Dedifferentiated amniotic fluid mesenchymal stem cell (primary cell): ENCODE measurements around the gene SUSD3.
"Not testable (repeated sequence)": the region's sequence is repeated elsewhere in the genome, so short reads cannot be mapped to it uniquely, and the experiment has no call there.

Experiments
- DNase-seq: peaks from one replicate; pipeline ENCODE4 v3.0.0-alpha.2; 2016; ENCODE audit errors: extremely low spot score

SUSD3 gene

DNA sequence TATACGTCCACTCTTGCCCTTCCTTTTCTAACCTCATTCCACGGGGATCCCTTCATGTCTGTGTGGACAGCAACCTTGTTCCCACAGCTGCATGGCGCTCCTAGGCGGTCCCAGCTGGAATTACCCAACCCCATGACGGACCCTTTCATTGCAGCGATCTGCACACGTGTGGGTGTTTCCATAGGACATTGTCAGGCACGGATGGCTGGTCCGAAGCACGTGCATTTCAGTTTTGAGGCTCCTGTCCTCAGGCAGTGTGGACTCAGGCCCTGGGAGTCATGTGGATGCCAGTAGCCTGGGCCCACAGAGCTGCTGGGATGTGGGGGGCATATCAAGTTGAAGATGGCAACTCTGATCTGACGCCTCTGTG, 52.5 kb downstream of the SUSD3 start:
- DNase-seq: no peak

DNA sequence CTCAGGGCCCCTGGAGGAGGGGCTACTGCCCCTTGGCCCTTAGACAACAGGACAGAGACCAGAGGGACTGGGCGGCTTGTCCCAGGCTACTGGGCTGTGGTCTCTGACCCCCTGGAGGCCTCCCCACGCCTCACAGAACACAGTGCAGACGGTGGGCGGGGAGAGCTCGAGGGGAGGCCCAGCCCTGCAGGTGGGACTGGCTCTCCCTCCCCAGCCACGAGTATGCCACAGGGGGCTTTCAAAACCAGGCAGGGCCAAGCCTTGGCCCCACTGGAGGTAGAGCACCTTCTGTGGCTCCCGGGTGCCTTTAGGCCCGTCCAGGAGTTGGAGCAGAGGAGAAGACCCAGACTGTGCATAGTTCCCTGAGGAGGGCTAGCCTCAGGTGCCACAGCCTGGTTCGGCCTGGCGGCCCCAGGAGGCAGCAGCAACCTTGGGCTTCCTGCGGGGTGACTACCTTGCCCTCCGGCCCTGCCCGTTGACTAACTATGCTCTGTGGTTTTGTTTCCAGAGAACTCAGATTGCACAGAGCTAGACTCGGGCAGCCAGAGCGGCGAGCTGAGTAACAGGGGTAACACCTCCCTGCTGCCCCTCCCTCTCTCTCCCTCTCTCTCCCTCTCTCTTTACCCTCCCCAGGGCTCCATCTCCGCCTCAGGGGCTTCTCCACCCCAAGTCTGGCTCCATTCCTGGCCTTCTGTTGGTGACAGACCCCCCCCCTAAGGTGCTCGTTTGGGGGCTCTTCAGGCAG, 53.0 kb downstream of the SUSD3 start:
- no peak for DNase-seq

DNA sequence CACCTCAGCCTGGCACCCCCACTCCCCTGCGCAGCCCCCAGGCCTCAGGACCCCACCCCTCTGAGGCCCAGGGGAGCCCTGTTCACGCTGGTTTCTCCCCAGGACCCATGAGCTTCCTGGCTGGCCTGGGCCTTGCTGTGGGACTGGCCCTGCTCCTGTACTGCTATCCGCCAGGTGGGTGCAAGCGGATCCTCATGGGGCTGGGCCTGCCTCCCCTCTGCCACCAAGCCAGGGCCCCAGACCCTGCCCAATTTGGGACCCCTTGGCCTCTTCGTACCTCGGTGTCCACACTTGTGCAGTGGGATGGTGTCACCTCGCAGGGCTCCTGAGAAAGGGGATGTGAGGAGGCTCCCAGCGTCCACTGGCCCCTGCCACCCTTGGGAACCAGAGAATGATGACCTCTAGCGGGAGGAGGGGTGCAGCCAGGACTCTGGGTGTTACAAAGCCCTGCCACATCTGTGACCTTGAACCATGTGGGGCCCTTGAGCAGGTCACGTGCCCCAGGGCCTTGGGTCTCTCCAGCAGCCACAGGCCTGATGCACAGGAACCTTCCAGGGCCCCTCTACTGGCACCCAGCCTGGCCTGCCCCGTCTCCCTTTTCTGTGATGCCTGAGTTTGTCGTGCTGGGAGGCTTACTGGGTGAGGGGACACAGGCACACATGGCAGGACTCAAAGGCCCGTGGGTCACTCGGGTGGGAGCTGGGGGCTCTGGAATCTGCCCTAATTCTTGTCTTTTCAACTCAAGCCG, 53.8 kb downstream of the SUSD3 start:
- no peak for DNase-seq

DNA sequence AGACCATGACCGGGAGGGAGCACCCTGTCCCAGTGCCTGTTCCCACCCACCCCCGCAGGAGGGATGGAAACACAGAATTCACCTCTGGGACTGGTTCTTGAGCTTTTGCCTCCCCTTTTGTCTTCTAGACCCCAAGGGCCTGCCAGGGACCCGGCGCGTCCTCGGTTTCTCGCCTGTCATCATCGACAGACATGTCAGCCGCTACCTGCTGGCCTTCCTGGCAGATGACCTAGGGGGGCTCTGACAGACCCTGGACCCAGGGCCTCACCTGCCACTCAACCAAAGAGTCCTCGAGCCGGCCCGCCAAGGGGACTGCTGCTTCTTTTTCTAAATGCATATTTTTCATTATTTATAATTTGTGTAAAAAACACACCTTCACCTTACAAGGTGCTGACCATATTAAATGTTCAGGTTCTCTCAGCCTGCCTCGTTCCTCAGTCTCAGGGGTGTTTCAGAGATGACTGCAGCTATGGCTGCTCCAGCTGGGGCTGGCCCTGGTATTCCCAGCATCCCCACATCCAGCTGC, 54.4 kb downstream of the SUSD3 start:
- no peak for DNase-seq

- no peak for DNase-seq
Observed at GRCh38 chr9:93114169-93114983, 55.9 kb downstream of the SUSD3 start.

- DNase-seq: no peak
Observed at GRCh38 chr9:93114984-93115335, 56.5 kb downstream of the SUSD3 start.

DNA sequence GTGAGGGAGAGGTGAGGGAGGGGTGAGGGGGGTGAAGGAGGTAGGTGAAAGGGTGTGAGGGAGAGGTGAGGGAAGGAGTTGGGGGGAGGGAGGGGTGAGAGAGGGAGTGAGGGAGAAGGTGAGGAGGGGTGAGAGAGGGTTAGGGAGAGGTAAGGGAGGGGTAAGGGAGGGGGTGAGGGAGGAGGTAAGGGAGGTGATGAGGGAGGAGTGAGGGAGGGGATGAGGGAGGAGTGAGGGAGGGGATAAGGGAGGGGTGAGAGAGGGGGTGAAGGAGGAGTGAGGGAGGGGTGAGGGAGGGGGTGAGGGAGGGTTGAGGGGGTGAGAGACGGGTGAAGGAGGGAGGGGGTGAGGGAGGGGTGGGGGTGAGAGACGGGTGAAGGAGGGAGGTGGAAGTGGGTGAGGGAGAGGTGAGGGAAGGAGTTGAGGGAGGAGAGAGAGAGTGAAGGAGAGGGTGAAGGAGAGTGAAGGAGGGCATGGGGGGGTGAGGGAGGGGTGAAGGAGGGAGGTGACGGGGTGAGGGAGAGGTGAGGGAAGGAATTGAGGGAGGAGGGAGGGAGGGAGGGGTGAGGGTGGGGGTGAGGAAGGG, 57.1 kb downstream of the SUSD3 start:
- no peak for DNase-seq

DNA sequence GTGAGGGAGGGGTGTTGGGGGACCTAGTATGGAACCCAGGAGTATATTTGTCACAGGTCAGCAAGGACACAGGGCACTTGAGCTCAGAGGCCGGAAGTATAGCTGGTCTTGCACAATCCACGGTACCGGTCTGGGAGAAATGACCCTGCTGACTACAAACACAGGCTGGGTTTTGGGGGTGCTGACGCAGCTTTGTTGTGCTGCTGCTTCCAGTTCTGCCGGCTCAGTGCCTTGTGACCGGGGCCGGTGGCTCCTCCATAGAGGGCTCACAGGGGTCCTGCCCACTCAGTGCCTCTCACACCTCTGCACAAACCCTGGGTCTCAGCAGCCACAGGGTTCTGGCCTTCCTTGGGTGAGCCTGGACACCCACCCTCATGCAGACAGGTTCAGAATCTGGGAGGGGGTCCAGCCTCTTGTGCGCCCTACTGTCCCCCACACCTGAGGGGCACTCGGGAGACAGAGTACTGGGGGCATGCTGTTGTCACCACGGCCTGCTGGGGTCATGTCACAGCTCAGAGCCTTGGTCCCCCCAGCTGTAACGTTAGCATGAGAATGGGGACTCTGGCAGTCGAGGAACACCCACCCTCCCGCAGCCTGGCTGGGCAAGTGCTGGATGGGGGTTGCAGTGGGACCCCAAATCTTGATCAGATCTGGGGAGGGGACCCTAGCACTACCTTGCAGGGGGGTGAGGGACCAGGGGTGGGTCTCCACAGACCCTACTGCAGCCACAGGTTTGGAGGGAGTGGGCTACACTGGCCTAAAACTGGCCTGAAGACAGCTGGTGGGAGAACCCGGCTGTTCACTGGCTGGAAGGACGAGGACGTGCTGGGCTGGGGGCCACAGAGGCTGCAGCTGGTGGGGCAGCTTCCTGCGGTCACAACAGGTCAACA, 57.8 kb downstream of the SUSD3 start:
- no peak for DNase-seq

GRCh38 chr9:93117521-93117920, 59.0 kb downstream of the SUSD3 start:
- not testable (repeated sequence) for DNase-seq

- DNase-seq: no peak
Observed at GRCh38 chr9:93117924-93118862, 59.7 kb downstream of the SUSD3 start.

- no peak for DNase-seq
Observed at GRCh38 chr9:93118863-93119702, 60.6 kb downstream of the SUSD3 start.

GRCh38 chr9:93119703-93119952, 61.1 kb downstream of the SUSD3 start:
- DNase-seq: no peak

GRCh38 chr9:93119953-93120845, 61.7 kb downstream of the SUSD3 start:
- no peak for DNase-seq

GRCh38 chr9:93120846-93121315, 62.4 kb downstream of the SUSD3 start:
- DNase-seq: no peak

- DNase-seq: no peak
Observed at GRCh38 chr9:93121316-93122241, 63.1 kb downstream of the SUSD3 start.

DNA sequence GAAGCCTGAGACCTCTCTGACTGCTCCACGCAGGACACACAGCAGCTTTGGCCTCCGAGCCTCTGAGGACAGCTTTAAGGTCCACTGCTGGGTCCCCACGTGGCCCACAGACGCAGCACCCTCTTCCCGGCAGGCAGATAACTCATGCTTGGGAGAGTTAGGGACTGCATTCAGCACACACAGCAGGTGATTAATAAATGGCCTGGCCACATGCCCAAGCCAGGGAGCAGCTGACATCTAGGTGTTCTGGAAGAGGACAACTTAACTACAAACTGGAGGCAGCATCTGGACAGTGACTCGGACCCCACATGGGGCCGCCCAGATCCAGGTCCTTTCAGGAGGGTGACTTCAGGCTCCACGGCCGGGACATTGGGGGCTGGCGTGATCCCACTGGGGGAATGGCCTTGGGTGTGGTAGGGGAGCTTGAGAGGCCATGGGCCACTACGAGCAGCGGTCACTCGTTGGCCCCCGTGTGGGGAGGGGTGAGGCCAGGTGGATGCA, 64.3 kb downstream of the SUSD3 start:
- DNase-seq: no peak
